SW480 (cell line): ENCODE measurements around the gene ST7.

Experiments
- DNase-seq: peaks from one replicate; pipeline ENCODE4 v3.0.0-alpha.2; 2016; ENCODE audit warnings: low spot score

ST7 gene

GRCh38 chr7:117067340-117067739 lies 114.0 kb downstream of the ST7 start:
- DNase-seq: no peak

GRCh38 chr7:117068511-117069145 lies 115.3 kb downstream of the ST7 start:
- peak; percentile 13 for DNase-seq

- DNase-seq: no peak
Measured at GRCh38 chr7:117069379-117069778, 116.1 kb downstream of the ST7 start.

GRCh38 chr7:117071551-117071950 lies 118.2 kb downstream of the ST7 start:
- DNase-seq: no peak

GRCh38 chr7:117072620-117073118 lies 119.4 kb downstream of the ST7 start:
- no peak for DNase-seq

GRCh38 chr7:117074378-117074777 lies 121.1 kb downstream of the ST7 start:
- DNase-seq: no peak

GRCh38 chr7:117075934-117076333 lies 122.6 kb downstream of the ST7 start:
- no peak for DNase-seq

DNA sequence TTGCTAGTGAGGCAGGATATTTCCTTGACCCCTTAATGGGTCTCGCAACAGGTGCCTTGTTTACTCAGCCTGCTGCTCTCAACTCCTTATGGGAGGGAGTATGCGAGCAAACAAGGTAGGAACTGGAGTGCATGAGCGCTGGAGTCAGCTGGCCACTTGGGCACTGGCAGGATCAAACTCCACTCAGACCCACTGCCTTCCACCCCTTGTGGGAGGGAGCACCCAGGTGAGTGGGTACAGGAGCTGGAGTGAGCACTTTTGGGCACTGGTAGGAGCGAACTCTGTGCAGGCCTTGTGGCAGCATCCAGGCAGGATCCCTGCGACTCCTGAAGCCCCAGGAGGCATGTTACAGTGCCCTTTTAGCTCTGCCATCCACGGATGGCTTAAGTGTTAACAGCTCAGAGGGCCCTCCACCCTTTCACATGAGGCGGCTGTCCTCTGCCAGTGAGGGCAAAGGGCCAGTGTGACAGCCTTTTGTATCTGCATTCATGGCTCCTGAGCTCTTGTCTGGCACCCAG lies 123.2 kb downstream of the ST7 start:
- no peak for DNase-seq

GRCh38 chr7:117077658-117078057 lies 124.4 kb downstream of the ST7 start:
- no peak for DNase-seq

- DNase-seq: no peak
Measured at GRCh38 chr7:117082647-117083046, 129.3 kb downstream of the ST7 start.

DNA sequence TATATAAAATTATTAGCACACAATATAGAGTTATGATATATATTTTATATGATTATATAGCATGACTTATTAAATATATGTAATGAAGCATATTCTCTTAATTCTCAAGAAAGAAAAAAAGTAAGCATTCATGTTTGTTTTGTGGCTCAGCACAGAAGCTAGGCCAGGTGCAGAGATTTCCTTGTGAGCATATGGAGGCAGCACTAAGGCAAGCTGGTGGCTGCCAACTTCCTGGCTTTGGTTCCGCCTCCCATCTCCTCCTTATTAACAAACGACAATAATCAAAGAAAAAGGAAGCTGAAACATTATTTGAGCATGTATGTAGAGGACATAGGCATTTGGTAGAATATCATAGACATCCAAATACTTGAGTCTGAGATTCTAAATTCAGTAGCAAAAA lies 130.3 kb downstream of the ST7 start:
- no peak for DNase-seq

DNA sequence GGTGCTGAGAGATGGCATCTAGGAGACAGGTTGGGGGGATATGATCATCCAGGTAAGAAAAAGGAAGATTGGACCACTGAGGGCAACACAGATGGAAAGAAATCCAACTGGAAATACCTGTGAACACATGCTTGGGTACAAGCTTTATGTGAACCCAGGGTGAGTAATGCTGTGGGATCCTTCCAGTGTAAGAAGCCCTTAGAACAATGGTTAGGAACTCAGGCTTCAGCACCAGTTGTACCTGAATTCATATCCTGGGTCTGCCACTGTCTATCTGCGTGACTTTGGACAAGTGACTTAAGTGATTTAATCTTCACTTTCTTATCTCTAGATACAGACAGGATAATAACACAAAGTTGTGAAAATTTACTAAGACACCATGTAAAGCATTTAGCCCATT lies 131.0 kb downstream of the ST7 start:
- DNase-seq: no peak

- DNase-seq: no peak
Measured at GRCh38 chr7:117085275-117085674, 132.0 kb downstream of the ST7 start.

- DNase-seq: no peak
Measured at GRCh38 chr7:117085769-117086463, 132.6 kb downstream of the ST7 start.

DNA sequence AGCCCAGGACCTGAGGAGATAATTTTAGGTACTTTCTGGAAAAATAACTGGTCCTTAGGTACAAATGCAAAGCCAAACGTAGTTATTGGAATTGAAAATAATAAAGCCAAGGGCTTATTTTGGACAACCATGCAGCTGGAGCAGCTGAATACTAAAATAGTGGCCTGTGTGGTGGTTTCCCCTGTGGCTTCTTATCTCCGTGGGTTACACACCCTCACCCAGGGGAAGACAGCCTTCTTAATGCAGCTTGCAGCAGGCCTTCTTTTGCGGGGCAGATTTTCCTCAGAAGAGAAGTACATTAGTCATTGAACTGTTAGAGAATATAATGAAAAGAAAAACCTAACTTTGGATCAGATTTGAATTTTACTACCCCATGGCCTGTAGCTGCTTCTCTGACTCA lies 133.5 kb downstream of the ST7 start:
- no peak for DNase-seq

DNA sequence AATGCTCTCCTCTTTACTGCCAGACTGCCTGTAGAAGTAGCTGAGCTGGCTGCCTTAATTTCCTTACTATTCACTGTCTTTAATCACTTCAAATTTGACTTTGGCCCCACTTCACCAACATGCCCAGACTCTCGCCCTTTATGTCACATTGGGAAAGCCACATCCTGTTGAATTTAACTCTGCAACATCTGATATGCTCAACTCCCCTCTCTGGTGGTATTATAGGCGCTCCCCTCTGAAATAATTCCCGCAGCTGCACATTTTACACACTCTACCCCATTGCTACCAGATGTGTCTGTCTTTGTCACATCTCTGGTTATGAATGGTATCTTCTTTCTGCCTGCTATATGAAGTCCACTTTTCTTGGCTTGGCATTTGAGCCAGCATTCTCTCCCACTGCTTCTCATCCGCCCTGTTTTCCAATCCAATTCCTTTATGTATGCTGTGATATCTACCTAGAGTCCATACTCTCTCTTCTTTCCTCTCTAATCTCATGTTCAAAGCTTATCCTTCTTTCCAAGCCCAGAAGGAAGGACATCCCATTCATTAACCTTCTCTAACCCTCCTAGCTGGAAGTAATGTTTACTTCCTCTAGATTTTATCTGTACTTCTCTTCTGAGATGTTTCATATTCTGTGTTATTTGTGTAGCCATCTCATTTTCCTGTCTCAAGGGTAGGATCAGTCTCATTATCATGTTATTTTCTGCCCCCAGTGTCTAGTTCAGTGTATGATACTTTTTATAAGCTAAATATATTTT lies 134.5 kb downstream of the ST7 start:
- no peak for DNase-seq

GRCh38 chr7:117088623-117089194 lies 135.4 kb downstream of the ST7 start:
- no peak for DNase-seq

- DNase-seq: peak; percentile 17
Measured at GRCh38 chr7:117090791-117091190, 137.5 kb downstream of the ST7 start.

- no peak for DNase-seq
Measured at GRCh38 chr7:117091721-117092120, 138.4 kb downstream of the ST7 start.

DNA sequence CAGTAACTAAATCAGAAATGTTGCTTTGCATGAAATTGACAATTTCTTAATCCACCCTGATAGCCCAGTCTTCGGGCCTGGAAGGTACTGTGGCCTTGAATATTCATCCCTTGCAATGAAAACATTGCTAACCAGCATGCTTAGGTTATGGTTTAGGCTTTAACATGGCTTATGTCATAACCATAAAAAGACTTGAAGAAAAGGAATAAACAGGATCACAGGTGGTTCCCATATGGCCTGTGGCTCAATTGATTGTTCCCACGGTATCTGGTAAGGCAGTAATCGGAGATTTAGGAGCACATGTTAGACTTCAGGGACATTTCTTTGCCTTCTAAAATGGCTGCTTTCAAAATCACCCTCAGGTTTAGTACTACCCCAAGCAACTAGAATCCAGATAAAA lies 139.5 kb downstream of the ST7 start:
- no peak for DNase-seq

DNA sequence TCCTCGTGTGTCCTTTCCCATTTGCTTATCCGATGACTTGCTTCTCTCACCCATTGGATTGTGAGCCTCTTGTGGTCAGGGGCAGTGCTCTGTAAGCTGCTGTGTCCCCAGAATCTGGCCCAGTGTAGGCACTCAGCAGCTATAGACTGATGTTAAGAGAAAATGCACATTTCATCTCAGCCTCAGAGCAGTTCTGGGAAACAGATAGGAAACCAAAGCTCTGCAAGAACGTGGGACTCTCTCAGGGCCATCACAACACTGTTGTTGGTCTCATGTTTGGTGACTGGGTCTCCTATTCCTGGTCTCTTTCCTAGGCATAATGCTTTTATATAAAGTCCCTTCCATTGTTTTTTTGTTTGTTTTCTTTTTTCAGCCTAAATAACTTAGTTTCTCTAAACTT lies 141.2 kb downstream of the ST7 start:
- no peak for DNase-seq

DNA sequence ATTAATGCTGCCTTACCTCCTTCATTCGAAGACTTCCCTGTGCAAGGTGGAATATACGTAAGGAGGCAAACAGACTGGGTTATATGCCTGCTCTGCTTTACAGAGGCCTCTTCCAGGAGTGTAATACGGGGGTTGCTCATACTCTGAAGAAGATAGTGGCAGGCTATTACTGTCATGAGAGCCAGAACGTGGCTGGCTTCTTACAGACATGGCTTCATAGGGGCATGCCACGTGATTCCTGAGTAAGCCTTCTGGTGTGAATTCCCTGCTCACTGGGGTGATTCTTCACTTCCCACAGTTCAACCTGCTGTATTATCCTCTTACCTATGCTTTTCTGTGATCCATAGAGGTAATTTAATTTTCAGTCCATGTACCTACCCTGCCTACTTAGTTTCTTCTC lies 141.8 kb downstream of the ST7 start:
- no peak for DNase-seq

DNA sequence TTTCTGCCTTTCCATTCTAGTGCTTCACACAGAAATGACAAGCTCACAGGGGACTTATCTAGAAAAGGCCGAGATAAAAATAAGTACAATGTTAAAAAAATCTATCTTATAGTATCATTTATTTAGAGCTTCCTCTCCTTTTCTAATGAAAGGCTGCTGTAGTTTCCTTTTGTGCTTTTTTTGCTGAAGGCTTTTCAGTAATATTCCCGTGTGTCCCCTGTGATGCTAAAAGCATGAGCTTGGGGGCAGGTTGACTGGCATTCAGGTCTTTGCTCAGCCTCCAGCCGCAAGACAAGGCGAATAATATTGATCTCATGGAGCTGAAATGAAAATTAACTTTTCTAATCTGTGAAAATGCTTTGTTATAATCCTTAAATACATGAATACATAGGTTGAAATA lies 143.0 kb downstream of the ST7 start:
- no peak for DNase-seq
